SU-DHL-6 (cell line): ENCODE data around the gene CASP9.

ENCODE experiments used
- CTCF ChIP-seq: fragments of 200-600 bp; sonication (generic); IDR thresholded peaks from one replicate; pipeline ENCODE4 v1.5.1; 2017; ENCODE audit warnings: antibody characterized with exemption, mild to moderate bottlenecking, low read length, moderate library complexity; ENCODE audit not compliant: insufficient read depth, poor library complexity, severe bottlenecking
- EZH2phosphoT487 ChIP-seq: fragments of 200-600 bp; sonication (generic), shearing (Covaris generic); conservative IDR thresholded peaks from 2 replicates; pipeline ENCODE4 v1.6.1; 2018; ENCODE audit warnings: mild to moderate bottlenecking, antibody characterized with exemption, low read length, moderate library complexity, mixed read lengths

GRCh38 chr1:15568387-15569073 lies 44.5 kb upstream of the CASP9 start:
- no peak for TF ChIP-seq CTCF
- no peak for TF ChIP-seq EZH2phosphoT487
